ENCODE data around the gene TIE1. TPM values are rescaled to one million over a fixed set of nuclear protein-coding genes. Genes with fewer than 3 reads are reported as not detected.

TIE1 gene
- polyA plus RNA-seq, 2 donors = 4.2 to 4.7 TPM

Other genes with a start within 250 kb of the TIE1 start
- 10 to 100 TPM; 30.2 to 72.8 TPM for gene EBNA1BP2, start 128.7 kb upstream of the TIE1 start, polyA plus RNA-seq
- under 1 TPM; 0.02 to 0.06 TPM for gene CFAP57, start 128.7 kb upstream of the TIE1 start, polyA plus RNA-seq
- 10 to 100 TPM; 10.9 to 11.7 TPM for gene TMEM125, start 31.0 kb upstream of the TIE1 start, polyA plus RNA-seq
- 10 to 100 TPM in 1 of 2 donors, 1 to 10 TPM in 1; 9.1 to 16.7 TPM for gene C1orf210, start 15.4 kb upstream of the TIE1 start, polyA plus RNA-seq
- under 1 TPM in 1 of 2 donors, not detected in 1; 0.06 TPM for gene MPL, start 36.8 kb downstream of the TIE1 start, polyA plus RNA-seq
- gene CDC20, start 58.0 kb downstream of the TIE1 start, polyA plus RNA-seq = 10 to 100 TPM; 33.1 to 42.8 TPM
- 100 to 1,000 TPM; 123 to 264 TPM for gene ELOVL1, start 67.0 kb downstream of the TIE1 start, polyA plus RNA-seq
- gene MED8, start 88.8 kb downstream of the TIE1 start, polyA plus RNA-seq = 10 to 100 TPM; 32.3 to 50.1 TPM
- gene SZT2, start 88.9 kb downstream of the TIE1 start, polyA plus RNA-seq = 10 to 100 TPM in 1 of 2 donors, 1 to 10 TPM in 1; 9.8 to 39.3 TPM
- 10 to 100 TPM; 22.8 to 27.4 TPM for gene HYI, start 152.9 kb downstream of the TIE1 start, polyA plus RNA-seq
- 10 to 100 TPM; 62.7 to 69.9 TPM for gene PTPRF, start 229.9 kb downstream of the TIE1 start, polyA plus RNA-seq